ENCODE data around the gene SRL. TPM values are rescaled to one million over a fixed set of nuclear protein-coding genes. Genes with fewer than 3 reads are reported as not detected.

The SRL gene
- total and polyA plus RNA-seq, 2 of the 4 experiments (the other 2 are of a cell fraction), result under 0.01 to 0.14 TPM

- dilution Hi-C loops (cut with HindIII; ENCODE audit: low sequenced_read_pairs, unreplicated experiment), result no loop called here
- no peak overlapping the region for H2AK5ac ChIP-seq (ENCODE audit: low read depth, low read length)
- intact Hi-C loops (cut with micrococcal nuclease), result no loop called here
- H4K8ac ChIP-seq (ENCODE audit: low read depth in 2 of 2, low read length in 2 of 2), result no peak overlapping the region
- no peak overlapping the region for H3K18ac ChIP-seq (ENCODE audit: low read depth, low read length)
- H4K5ac ChIP-seq (ENCODE audit: low read depth, low read length), result no peak overlapping the region
- no peaks in the 10 kb centered on the region for H3K9me3 ChIP-seq (ENCODE audit: control insufficient read depth, insufficient read depth, low read length)
- ChIA-PET CTCF (no interaction called here), POLR2A (ENCODE audit: unreplicated experiment) (no interaction called here)
- BruUV-seq (replicated peaks), result no TSS peak
- peaks cover 7% of the 10 kb centered on the region for H3K4me1 ChIP-seq (ENCODE audit: control insufficient read depth, insufficient read depth, low read length)
- H3K4me2 ChIP-seq (ENCODE audit: low read depth, low read length), result no peak overlapping the region
- H2BK120ac ChIP-seq (ENCODE audit: low read depth, low read length), result no peak overlapping the region
- no peak overlapping the region for H3K23ac ChIP-seq (ENCODE audit: low read depth, low read length)
- H4K91ac ChIP-seq (ENCODE audit: insufficient read depth, low read depth, low read length), result no peak overlapping the region
- H3K27me3 ChIP-seq (ENCODE audit: control insufficient read depth, insufficient read depth, low read length), result no peaks in the 10 kb centered on the region
- H3K56ac ChIP-seq (ENCODE audit: extremely low read depth, insufficient read depth, low read length), result no peak overlapping the region
- no peaks in the 10 kb centered on the region for H4K20me1 ChIP-seq (ENCODE audit: insufficient read depth, low read length)
- no peak overlapping the region for H3K9ac ChIP-seq (ENCODE audit: low read depth, low read length)
- DNase-seq (no peak), ATAC-seq (ENCODE audit: low read depth) (no peak)
- H2BK20ac ChIP-seq (ENCODE audit: low read depth, low read length), result no peak overlapping the region
- in situ Hi-C loops (cut with MboI; ENCODE audit: low sequenced_read_pairs), result loop anchor here (5.0 kb wide), 1 partner anchor 128 kb away; no protein-coding TSS in a partner anchor
- H3K4ac ChIP-seq (ENCODE audit: low read depth, low read length), result no peak overlapping the region
- H3K14ac ChIP-seq (replicated peaks; ENCODE audit: low read depth, low read length), result no peak overlapping the region
- H3K79me1 ChIP-seq (ENCODE audit: low read depth in 1 of 2, low read length in 2 of 2), result no peaks in the 10 kb centered on the region
- H3K4me3 ChIP-seq (ENCODE audit: insufficient read depth, low read depth, low read length), result no peak overlapping the region
- H3K27ac ChIP-seq (ENCODE audit: insufficient read depth, low read length), result no peak overlapping the region
- 0 out of 2 replicates have a peak, but pooled peaks cover 4% of the 10 kb centered on the region for H3K9me1 ChIP-seq (ENCODE audit: insufficient read depth, low read length)
- no peak overlapping the region for H2AFZ ChIP-seq (replicated peaks; ENCODE audit: low read length, poor library complexity)
- no peaks in the 10 kb centered on the region for H3K36me3 ChIP-seq (ENCODE audit: control insufficient read depth, insufficient read depth, low read length)
- no peak overlapping the region for H2BK5ac ChIP-seq (ENCODE audit: low read depth, low read length, poor library complexity, severe bottlenecking)
- H2BK15ac ChIP-seq (ENCODE audit: low read depth, low read length), result no peak overlapping the region
- TF ChIP-seq BHLHE40 (IDR thresholded peaks at IDR 0.05; ENCODE audit: low read depth, low read length) (no peak), POLR2A (IDR thresholded peaks at IDR 0.05; ENCODE audit: low read depth, low read length) (no peak), RAD21 (IDR thresholded peaks at IDR 0.05; ENCODE audit: low read length) (no peak), MXI1 (IDR thresholded peaks at IDR 0.05; ENCODE audit: borderline replicate concordance, low read depth, low read length) (no peak), MAZ (IDR thresholded peaks at IDR 0.05; ENCODE audit: borderline replicate concordance, low read depth, low read length) (no peak)
- 68% methylated on average over 3 of the region's 9 CpGs; no CpG with 5 or more reads in 1 of the 2 experiments for WGBS, 2 experiments (ENCODE audit: extremely low coverage in 2 of 2, insufficient read length in 1 of 2)
- H2AK9ac ChIP-seq (replicated peaks; ENCODE audit: low read depth, low read length, poor library complexity), result no peak overlapping the region
These were observed 37.4 kb downstream of the SRL start for GRCh38 chr16:4204521-4204920.
